Stimulated activated CD4-positive, alpha-beta T cell treated with anti-CD3 and anti-CD28 coated beads, TNF-alpha, amount 100 ng/mL, for 24 hours (primary cell): ENCODE data around the gene GLYR1.

ENCODE experiments used
- DNase-seq, 3 experiments: peaks; one replicate each; pipeline ENCODE4 v3.0.0-alpha.2; 2020; ENCODE audit warnings: low read depth in 3 of 3

The GLYR1 gene

DNA sequence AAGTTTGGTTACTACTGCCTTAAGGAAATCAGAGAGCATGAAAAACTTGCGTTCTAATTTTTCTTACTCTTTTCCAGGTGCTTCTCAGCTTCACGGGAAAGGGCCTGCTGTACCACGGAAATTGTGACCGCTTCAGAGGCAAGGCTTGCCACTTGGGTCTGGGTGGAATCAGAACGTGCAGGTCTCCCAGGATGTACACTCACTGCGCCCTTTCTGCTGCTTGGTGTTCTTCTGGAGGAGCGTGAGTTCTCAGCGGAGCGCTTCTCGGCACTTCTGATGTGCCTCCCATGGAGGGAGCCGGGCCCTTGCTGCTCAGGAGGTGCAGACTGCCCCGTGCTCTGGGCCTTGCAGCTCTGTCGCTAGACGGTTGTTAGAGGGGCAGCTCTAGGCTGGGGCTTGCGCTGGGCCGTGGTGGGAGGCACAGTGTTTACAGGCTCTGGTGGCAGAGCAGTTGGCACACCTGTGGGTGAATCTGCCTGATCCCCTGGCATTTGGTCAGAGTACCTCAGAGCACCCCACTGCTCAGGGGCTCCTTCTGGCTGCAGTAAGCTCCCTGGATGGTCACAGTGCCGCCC is 33.0 kb upstream of the GLYR1 start:
- DNase-seq, result no peak

DNA sequence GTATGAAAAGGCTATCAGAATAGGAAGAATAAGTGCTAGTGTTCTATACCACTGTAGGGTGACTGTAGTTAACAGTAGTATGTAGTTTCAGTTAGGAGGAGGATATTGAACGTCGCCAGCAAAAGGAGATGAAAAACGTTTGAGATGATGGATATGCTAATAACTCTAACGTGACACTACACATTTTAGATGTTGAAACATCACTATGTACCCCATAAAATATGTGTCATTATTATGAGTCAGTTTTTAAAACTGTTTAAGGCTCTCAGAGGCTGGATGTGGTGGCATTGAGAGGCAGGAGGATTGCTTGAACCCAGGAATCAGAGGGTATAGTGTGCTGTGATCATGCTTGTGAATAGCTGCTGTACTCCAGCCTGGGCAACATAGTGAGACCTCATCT is 32.0 kb upstream of the GLYR1 start:
- no peak for DNase-seq

- no peak for DNase-seq
Observed at GRCh38 chr16:4877380-4877685, 30.2 kb upstream of the GLYR1 start.

DNA sequence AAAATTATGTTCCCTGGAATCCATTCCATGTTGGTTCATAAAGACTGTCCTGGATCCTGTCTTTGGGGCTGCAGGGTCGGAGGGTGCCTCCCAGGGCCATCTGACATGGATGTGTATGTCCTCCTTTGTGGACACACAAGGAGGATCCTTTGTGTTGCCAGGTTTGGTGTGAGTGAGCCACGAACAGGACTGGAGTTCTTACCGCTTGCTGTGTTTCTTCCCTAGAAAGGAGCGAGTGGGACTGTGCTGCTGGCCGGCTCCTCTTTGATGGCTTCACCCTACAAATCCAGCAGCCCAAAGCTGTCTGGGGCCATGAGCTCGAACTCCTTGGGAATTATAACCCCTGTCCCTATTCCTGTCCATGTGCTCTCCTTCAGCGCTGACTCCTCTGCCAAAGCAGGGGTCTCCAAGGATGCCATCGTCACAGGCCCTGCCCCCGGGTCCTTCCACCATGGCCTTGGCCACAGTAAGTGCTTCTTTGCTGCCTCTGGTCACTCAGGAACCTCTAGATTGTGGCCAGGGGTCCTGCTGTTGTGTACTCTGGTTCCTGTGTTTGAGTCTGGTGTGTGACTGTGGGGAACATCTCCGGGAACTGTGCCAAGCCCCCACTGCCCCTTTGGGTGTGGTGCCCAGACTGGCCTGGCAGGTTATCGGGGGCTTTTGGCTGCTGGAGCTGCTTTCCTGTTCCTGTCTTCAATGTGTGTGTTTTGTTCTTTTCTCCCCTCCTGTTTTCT is 29.7 kb upstream of the GLYR1 start:
- no peak for DNase-seq

- DNase-seq, result no peak
Observed at GRCh38 chr16:4874666-4875065, 27.6 kb upstream of the GLYR1 start.

- DNase-seq, result no peak
Observed at GRCh38 chr16:4873091-4873490, 26.0 kb upstream of the GLYR1 start.

- no peak for DNase-seq
Observed at GRCh38 chr16:4871071-4871470, 24.0 kb upstream of the GLYR1 start.

DNA sequence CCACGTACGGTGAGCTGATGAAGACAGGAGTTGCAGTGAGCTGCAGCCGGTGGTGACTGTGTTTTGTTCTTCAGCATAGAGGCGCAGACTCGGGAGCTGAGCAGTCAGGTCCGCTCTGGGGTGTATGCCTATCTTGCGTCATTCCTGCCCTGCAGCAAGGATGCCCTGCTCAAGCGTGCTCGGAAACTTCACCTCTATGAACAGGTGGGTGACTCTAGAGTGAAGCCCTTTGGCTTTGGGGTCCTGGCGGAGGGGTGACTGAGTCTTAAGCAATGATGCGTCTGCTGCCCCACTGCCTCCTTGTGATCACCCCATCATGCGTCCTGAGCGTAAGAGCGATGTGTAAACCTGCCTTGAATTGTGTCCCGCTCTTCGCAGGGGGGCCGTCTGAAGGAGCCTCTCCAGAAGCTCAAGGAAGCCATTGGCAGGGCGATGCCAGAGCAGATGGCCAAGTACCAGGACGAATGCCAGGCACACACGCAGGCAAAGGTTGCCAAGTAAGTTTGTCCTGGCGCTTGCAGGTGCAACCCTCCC is 23.1 kb upstream of the GLYR1 start:
- DNase-seq, result no peak

DNA sequence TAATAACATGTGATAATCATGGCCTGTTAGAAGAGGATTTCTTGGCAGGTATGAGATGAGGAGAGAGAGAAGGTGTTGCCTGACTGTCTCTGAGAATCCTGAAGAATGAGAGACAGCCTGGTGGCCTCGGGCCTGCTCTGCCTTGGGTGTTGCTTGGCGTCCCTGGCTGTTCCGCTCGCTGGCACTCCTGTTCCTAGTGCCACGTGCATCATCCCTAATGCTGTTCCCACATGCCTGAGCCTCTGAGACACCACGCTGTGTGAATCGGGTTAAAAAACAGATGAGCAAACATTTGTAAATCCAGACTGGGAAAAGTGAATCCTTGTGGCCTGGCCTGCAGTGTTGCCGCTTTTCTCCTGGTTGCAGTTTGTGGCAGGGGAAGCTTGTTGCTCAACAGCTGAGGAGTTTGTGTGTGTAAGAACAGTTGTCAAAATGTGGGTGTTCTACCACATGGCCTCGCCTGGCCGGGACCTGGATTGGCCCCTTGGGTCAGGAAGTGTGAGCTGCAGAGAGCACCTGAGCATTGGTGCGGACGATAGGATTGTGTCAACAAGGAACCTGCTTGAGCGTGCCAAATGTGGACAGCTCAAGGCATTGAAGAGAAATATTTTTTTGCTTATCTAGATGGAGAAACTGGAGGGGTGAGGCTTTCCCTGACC is 22.2 kb upstream of the GLYR1 start:
- DNase-seq, result no peak

DNA sequence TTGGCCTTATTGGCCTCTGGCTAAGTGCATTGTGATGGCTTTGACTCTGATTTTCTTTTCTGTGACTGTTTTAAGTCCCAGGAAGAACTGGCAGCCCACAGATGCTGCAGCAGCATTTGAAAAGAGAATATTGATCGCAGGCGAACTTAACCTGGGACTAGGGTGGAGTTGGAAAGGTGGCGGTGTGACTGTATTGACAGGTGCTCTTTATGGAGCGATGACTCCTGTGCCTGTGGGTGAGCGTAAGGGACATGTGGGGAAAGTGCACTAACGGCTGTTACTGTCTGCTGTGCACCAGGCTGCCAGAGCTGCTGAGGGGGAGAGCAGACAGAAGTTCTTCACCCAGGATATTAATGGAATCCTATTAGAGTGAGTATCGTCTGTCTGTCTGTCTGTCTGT is 21.4 kb upstream of the GLYR1 start:
- DNase-seq, result no peak

DNA sequence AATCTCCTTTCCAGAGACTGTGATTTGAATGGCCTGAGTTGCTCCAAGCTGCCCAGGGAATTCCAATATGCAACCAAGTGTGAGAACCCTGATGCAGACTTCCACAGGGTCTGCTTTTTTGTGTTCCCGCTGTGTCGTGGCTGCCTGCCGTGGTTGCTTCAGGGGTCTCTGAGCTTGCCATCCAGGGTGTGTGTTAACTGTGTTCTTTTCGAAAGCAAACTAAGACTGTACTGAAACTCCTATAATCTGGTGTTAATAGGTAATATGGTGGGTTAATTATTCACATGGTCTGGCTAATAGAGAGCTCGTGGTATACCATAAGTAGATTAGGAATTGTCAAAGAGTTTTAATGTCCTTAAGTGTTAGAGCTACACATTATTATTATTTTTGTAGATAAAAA is 20.9 kb upstream of the GLYR1 start:
- DNase-seq, result no peak

DNA sequence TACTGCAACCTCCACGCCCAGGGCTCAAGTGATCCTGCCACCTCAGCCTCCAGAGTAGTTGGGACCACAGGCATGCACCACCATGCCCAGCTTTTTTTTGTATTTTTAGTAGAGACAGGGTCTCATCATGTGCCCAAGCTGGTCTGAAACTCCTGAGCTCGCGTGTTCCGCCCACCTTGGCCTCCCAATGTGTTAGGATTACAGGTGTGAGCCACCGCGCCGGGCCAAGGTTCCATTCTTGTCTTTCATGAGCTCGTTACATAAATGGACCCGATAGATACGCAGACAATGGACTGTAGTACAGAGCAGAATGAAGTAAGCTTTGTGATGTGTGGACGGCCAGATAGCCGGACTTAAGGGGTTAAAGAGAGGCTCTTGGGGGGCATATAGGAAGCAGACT is 19.5 kb upstream of the GLYR1 start:
- DNase-seq, result no peak

DNA sequence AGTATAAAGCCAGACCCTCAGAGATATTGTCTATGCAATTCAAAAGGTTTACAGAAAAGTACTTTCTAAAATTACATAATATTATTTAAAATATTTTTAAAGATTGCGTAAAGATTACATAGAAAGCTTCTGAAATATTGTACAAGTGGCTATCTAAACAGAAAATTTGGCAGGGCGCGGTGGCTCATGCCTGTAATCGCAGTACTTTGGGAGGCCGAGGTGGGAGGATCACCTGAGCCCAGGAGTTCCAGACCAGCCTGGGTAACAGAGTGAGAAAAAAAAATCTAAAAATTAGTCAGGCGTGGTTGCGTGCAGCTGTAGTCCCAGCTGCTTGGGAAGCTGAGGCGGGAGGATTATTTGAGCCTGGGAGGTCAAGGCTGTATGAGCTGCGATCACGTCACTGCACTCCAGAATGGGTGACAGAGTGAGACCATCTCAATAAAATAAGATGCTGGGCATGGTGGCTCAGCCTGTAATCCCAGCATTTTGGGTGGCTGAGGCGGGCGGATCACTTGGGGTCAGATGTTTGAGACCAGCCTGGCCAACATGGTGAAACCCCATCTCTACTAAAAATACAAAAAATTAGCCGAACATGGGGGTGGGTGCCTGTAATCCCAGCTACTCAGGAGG is 18.3 kb upstream of the GLYR1 start:
- no peak for DNase-seq

- DNase-seq, result no peak
Observed at GRCh38 chr16:4864728-4865127, 17.6 kb upstream of the GLYR1 start.

DNA sequence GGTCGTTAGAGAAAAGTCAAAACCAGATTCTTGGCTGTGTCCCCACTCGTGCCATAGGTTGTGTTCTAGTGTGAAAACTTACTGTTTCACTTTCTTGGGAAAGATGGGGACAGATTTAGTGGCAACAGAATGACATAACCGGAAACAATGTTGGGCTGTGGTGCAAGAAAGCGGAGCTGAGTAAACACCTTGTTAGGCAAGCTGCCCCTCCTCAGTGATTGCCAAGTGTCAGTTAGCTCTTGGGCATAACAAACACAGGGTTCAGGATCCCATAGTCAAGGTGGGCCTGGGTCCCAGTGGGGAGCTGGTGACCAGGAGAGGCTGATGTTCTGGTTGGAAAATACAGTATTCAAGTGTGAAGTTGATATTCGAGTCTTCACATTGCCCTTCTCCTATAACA is 15.6 kb upstream of the GLYR1 start:
- no peak for DNase-seq

DNA sequence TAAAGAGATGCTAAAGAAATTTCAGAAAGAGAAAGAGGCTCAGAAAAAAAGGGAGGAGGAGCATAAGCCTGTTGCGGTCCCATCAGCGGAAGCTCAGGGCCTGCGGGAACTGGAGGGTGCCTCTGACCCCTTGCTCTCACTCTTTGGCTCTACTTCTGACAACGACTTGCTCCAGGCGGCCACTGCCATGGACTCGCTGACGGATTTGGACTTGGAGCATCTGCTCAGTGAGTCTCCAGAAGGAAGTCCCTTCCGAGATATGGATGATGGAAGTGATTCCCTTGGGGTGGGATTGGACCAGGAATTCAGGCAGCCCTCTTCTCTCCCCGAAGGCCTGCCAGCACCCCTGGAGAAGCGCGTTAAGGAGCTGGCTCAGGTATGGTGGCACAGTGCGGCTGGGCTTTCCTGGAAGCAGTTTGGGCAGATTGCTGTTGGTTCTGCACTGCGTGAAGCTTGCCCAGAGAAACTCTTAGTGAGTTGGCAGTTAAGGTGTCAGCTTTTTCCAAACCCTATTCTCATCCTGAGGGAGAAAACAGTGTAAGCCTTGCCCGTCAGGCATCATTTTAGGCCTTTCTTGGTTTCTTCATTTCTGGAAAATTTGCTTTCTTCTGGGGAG is 13.7 kb upstream of the GLYR1 start:
- DNase-seq, result no peak

GRCh38 chr16:4859900-4860255 is 12.8 kb upstream of the GLYR1 start:
- DNase-seq, result no peak

GRCh38 chr16:4859190-4859899 is 12.3 kb upstream of the GLYR1 start:
- no peak for DNase-seq

- DNase-seq, result no peak
Observed at GRCh38 chr16:4855804-4856203, 8.7 kb upstream of the GLYR1 start.

- DNase-seq, result no peak
Observed at GRCh38 chr16:4855371-4855770, 8.3 kb upstream of the GLYR1 start.

DNA sequence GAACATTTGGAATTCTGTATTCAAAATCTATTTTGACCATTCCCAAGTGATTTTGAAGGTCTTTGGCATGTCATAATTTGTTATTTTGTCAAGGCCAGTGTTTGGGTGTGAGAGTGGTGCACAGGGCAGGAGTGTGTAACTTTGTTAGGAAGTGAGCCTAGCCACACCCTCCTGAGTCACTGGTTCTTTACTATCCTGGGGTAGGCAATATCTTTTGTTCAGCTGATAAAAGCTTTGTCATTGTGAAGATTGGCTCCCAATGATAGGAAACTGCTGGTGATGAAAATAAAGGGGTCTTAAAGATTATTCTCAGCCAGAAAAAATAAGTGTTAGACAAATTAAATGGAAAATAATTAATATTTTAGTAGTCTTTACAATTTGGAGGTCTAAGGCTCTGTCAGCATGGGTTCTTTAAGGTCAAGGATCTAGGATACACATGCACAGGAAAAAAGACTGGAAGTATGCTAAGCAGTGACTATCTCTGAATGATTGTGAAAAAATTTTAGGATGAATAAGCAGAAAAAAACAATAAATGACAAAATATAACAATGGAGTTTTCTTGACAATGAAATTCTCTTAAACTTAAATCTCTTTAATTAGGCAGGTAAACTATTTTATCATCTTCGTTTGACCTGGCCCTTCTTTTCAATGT is 5.3 kb upstream of the GLYR1 start:
- DNase-seq, result no peak
